Thyroid gland (tissue), 4 donors: ENCODE data around the gene DDX53.

Source experiments
- CTCF ChIP-seq, 6 experiments: fragments of 200-600 bp in 3 of 6; fragments of 450-650 bp in 3 of 6; sonication (generic) in 3 of 6; IDR thresholded peaks; one replicate each; pipeline ENCODE4 v1.5.1; 2016 to 2019; ENCODE audit warnings: antibody characterized with exemption in 6 of 6, mild to moderate bottlenecking in 2 of 6, inconsistent platforms in 1 of 6, moderate library complexity in 1 of 6
- POLR2A ChIP-seq, 2 donors: fragments of 450-650 bp; IDR thresholded peaks; one replicate each; pipeline ENCODE4 v1.6.1; 2017; ENCODE audit warnings: antibody characterized with exemption in 2 of 2, mild to moderate bottlenecking in 2 of 2, moderate library complexity in 1 of 2

- TF ChIP-seq CTCF (IDR thresholded peaks at IDR 0.05) = no peak
- no peak for TF ChIP-seq POLR2A (IDR thresholded peaks at IDR 0.05)
Observed at GRCh38 chrX:22968494-22968893, 31.3 kb upstream of the DDX53 start.
